Neural cell (in vitro differentiated cells): ENCODE data around the gene PDE8A.

Experiments used
- CTCF ChIP-seq: fragments of 450-650 bp; IDR thresholded peaks from 2 replicates; pipeline ENCODE4 v1.5.1; 2014; ENCODE audit warnings: antibody characterized with exemption, mild to moderate bottlenecking, moderate library complexity; ENCODE audit not compliant: poor library complexity, severe bottlenecking
- EZH2 ChIP-seq: fragments of 200-600, 300-800 bp; shearing (Covaris generic), sonication (generic); IDR thresholded peaks from 2 replicates; pipeline ENCODE4 v1.6.1; 2014; ENCODE audit warnings: antibody characterized with exemption, low read length, borderline replicate concordance, mild to moderate bottlenecking; ENCODE audit not compliant: insufficient read depth, poor library complexity, severe bottlenecking
- POLR2AphosphoS5 ChIP-seq: IDR thresholded peaks from 2 replicates; pipeline ENCODE4 v1.6.1; 2012
- TAF1 ChIP-seq: IDR thresholded peaks from 2 replicates; pipeline ENCODE4 v1.6.1; 2012; ENCODE audit warnings: low read depth

DNA sequence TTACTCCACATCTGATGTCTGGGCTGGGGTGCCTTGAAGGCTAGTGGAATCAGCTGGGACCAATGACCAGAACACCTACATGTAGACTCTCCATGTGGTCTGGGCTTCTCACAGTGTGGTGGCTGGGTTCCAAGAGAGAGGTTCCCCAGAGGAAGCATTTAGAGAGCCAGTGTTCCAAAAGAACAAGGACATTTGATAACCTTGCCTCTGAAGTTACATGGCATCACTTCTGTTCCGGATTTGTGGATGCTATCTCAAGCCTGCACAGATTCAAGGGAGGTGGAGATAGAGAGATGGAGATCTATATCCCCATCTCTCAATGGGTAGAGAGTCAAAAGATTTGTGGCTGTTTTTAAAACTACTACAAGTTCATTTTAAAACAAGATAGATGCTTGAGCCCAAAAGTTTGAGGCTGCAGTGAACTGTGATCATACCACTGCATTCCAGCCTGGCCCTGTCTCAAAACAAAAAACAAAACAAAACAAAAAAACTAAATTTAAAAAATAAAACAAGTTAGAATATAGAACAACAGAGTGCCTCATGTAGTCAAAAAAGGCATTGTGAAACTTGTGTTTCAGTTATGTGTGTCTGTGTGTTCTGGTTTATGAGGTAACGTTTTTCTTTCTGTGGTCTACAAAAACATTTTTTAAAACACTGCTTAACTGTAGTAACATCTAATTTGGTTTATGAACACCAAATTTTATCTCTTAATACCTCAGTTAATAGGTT is 44.8 kb downstream of the PDE8A start:
- TF ChIP-seq TAF1 (no peak), CTCF (no peak), EZH2 (no peak), POLR2AphosphoS5 (no peak)
